ENCODE results near the gene H2AZ2.

H2AZ2 gene

DNA sequence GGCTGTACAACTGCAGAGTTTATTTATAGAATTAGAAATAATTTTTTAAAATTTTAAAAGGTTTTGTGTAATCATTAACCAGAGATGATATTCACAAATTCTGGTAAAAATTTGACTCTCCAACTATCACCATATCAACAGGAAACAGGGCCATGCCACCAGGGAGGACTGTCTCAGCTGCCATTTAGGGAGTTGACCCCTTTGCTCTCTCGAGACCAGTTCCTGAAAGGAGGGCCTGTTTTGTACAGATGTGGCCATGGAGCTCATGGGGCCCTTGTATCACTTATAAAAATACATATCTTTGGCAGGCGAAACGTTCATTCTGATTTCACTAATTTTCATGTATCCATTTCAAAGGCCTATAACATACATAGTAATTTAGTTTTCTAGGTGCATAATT lies 20.3 kb downstream of the H2AZ2 start:
- no peak for DNase-seq (ENCODE audit: low read depth)
- TF ChIP-seq CTCF (conservative IDR thresholded peaks at IDR 0.05; ENCODE audit: low read length), result no peak
- H3K4me3 ChIP-seq (ENCODE audit: low read length), result no peak overlapping the region

DNA sequence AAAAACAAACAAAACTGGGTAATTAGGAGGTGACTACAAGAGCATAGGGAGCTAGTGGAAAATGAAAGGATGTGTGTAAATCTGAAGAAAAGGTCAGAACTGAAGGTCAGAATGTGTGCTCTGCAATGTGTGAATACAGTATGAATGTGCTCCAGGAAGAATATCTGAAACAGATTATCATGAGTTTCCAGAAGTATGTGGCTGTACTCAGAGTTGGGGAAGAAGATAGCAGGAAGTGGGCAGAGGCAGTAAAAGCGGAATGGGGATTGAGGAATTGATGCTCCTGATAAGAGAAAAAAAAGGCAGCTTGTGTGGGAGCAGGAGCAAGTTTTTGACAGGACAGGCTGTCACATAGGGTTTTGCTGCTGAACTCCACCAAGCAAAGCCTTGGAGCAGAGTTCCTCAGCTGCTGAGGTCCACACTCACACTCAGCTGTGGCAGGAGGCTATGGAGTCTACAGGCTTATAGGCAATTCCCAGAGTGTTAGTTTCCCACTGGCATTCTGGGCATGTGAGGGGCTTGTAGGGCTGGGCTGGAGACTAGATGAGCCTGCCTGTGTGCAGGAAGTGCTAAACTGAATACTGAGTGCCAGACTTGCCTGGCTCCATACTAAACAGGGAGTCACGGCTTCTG lies 22.9 kb downstream of the H2AZ2 start:
- no peak overlapping the region for H3K4me3 ChIP-seq (ENCODE audit: low read length)
- peak; percentile 60 for DNase-seq (ENCODE audit: low read depth)
- no peak for TF ChIP-seq CTCF (conservative IDR thresholded peaks at IDR 0.05; ENCODE audit: low read length)

GRCh38 chr7:44823255-44823781 lies 24.6 kb downstream of the H2AZ2 start:
- no peak for TF ChIP-seq CTCF (conservative IDR thresholded peaks at IDR 0.05; ENCODE audit: low read length)
- no peak overlapping the region for H3K4me3 ChIP-seq (ENCODE audit: low read length)
- no peak for DNase-seq (ENCODE audit: low read depth)

DNA sequence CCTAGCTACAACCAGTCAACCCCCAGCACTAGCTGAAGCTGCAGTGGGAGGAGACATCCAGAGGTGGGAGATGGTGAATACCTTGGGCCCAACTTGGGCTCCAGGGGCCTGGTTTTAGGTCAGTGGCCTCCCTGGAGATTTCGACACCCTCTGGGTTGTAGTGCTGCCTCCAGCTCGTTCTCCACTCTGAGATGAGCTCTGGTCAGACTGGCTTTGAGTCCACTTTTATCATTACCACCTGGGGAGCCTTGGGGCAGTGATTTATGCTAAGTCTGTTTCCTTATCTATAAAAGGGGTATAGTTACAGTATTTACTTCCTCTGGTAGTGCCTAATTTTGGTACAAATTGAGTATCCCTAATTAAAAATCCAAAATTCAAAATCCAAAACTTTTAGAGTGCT lies 28.6 kb downstream of the H2AZ2 start:
- TF ChIP-seq CTCF (conservative IDR thresholded peaks at IDR 0.05; ENCODE audit: low read length), result no peak
- no peak for DNase-seq (ENCODE audit: low read depth)
- H3K4me3 ChIP-seq (ENCODE audit: low read length), result no peak overlapping the region

DNA sequence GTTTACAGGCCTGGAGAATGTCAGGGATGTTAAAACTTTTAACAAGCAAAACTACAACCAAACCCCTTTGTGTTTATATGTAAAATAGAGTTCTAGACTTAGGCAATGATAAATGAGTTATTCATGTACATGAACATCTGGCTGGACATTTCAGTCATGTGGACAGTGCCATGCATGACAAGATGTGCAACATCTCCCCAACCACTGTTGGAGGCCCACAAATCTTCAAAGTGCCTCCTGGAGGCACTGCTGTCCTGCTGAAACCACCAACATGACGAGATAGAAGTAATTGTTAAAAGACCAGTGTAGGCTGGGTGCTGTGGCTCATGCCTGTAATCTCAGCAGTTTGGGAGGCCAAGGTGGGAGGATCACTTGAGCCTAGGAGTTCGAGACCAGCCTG lies 33.0 kb downstream of the H2AZ2 start:
- TF ChIP-seq CTCF (conservative IDR thresholded peaks at IDR 0.05; ENCODE audit: low read length), result no peak
- H3K4me3 ChIP-seq (ENCODE audit: low read length), result no peak overlapping the region
- no peak for DNase-seq (ENCODE audit: low read depth)

GRCh38 chr7:44811571-44811970 lies 36.3 kb downstream of the H2AZ2 start:
- DNase-seq (ENCODE audit: low read depth), result no peak
- TF ChIP-seq CTCF (conservative IDR thresholded peaks at IDR 0.05; ENCODE audit: low read length), result no peak
- no peak overlapping the region for H3K4me3 ChIP-seq (ENCODE audit: low read length)

- TF ChIP-seq CTCF (conservative IDR thresholded peaks at IDR 0.05; ENCODE audit: low read length), result no peak
- no peak for DNase-seq (ENCODE audit: low read depth)
- no peak overlapping the region for H3K4me3 ChIP-seq (ENCODE audit: low read length)
These were observed 36.8 kb downstream of the H2AZ2 start for GRCh38 chr7:44811093-44811492.

Measured in AG10803 (cell line).